Measurements from ENCODE around the gene TBX2. TPM values are rescaled to one million over a fixed set of nuclear protein-coding genes. Genes with fewer than 3 reads are reported as not detected.

The TBX2 gene
- total and polyA plus RNA-seq, 2 of the 4 experiments (the other 2 are of a cell fraction): 20.1 to 64.1 TPM

DNA sequence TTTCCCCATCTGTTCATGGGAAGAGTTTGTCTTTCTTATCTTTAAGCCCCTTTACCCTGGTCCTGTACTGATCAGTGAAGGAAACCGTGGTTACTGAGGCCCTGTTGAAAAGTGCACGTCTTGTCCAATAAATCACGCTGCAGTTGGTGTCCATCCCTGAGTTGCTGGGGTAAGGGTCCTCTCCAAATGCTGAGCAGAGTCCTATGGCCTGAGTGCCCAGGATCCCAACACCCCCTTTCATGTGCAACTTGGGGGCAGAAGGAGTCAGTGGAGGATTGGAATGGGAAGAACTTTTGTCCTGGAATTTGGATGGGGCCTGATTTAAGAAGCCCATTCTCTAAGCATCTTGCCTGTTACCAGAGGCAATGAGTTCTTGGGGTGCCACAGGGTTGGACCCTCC lies 7.0 kb upstream of the TBX2 start:
- H3K4me3 ChIP-seq (ENCODE audit: insufficient read depth, low read depth, low read length): no peak overlapping the region
- in situ Hi-C loops (cut with MboI; ENCODE audit: low sequenced_read_pairs): loop anchor here (5.0 kb wide), 3 partner anchors 80 to 390 kb away; no protein-coding TSS in a partner anchor
- no peaks in the 10 kb centered on the region for H3K9me3 ChIP-seq (ENCODE audit: control insufficient read depth, insufficient read depth, low read length)
- ChIA-PET CTCF (no interaction called here), POLR2A (ENCODE audit: unreplicated experiment) (no interaction called here)
- no peak overlapping the region for H2BK20ac ChIP-seq (ENCODE audit: low read depth, low read length)
- H3K27me3 ChIP-seq (ENCODE audit: control insufficient read depth, insufficient read depth, low read length): no peaks in the 10 kb centered on the region
- no peak for ATAC-seq (ENCODE audit: low read depth)
- no peak overlapping the region; the same call in 1 of the 2 replicates for H3K23ac ChIP-seq (ENCODE audit: low read depth, low read length)
- 0 out of 2 replicates have a peak overlapping the region, but pooled peaks have one; percentile 10 for H2BK120ac ChIP-seq (ENCODE audit: low read depth, low read length)
- peaks cover 2% of the 10 kb centered on the region; the same call in 1 of the 2 replicates for H3K36me3 ChIP-seq (ENCODE audit: control insufficient read depth, insufficient read depth, low read length)
- peaks cover 10 to 81% of the 10 kb centered on the region in 2 experiments for H3K79me1 ChIP-seq (ENCODE audit: low read depth in 1 of 2, low read length in 2 of 2)
- no peak overlapping the region for H4K5ac ChIP-seq (ENCODE audit: low read depth, low read length)
- no peak overlapping the region for H2AFZ ChIP-seq (replicated peaks; ENCODE audit: low read length, poor library complexity)
- intact Hi-C loops (cut with micrococcal nuclease): loop anchor here (10.0 kb wide), 1 partner anchor 488 kb away; no protein-coding TSS in a partner anchor
- peaks cover 26% of the 10 kb centered on the region for H3K4me1 ChIP-seq (ENCODE audit: control insufficient read depth, insufficient read depth, low read length)
- 90% methylated on average over 2 of the region's 3 CpGs; no CpG with 5 or more reads in 1 of the 2 experiments for WGBS, 2 experiments (ENCODE audit: extremely low coverage in 2 of 2, insufficient read length in 1 of 2)
- no peak overlapping the region for H2BK5ac ChIP-seq (ENCODE audit: low read depth, low read length, poor library complexity, severe bottlenecking)
- H2AK9ac ChIP-seq (replicated peaks; ENCODE audit: low read depth, low read length, poor library complexity): peak overlapping the region; percentile 57
- no peak for TF ChIP-seq MAZ (IDR thresholded peaks at IDR 0.05; ENCODE audit: borderline replicate concordance, low read depth, low read length)
- no peak for TF ChIP-seq CEBPB (IDR thresholded peaks at IDR 0.05; ENCODE audit: low read depth, low read length)
- TF ChIP-seq, protein P1, sequence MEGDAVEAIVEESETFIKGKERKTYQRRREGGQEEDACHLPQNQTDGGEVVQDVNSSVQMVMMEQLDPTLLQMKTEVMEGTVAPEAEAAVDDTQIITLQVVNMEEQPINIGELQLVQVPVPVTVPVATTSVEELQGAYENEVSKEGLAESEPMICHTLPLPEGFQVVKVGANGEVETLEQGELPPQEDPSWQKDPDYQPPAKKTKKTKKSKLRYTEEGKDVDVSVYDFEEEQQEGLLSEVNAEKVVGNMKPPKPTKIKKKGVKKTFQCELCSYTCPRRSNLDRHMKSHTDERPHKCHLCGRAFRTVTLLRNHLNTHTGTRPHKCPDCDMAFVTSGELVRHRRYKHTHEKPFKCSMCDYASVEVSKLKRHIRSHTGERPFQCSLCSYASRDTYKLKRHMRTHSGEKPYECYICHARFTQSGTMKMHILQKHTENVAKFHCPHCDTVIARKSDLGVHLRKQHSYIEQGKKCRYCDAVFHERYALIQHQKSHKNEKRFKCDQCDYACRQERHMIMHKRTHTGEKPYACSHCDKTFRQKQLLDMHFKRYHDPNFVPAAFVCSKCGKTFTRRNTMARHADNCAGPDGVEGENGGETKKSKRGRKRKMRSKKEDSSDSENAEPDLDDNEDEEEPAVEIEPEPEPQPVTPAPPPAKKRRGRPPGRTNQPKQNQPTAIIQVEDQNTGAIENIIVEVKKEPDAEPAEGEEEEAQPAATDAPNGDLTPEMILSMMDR (conservative IDR thresholded peaks at IDR 0.05; ENCODE audit: low read depth, low read length): no peak
- TF ChIP-seq, protein P2, sequence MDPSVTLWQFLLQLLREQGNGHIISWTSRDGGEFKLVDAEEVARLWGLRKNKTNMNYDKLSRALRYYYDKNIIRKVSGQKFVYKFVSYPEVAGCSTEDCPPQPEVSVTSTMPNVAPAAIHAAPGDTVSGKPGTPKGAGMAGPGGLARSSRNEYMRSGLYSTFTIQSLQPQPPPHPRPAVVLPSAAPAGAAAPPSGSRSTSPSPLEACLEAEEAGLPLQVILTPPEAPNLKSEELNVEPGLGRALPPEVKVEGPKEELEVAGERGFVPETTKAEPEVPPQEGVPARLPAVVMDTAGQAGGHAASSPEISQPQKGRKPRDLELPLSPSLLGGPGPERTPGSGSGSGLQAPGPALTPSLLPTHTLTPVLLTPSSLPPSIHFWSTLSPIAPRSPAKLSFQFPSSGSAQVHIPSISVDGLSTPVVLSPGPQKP (IDR thresholded peaks at IDR 0.05; ENCODE audit: borderline replicate concordance, low read depth, low read length): no peak
- TF ChIP-seq BHLHE40 (IDR thresholded peaks at IDR 0.05; ENCODE audit: low read depth, low read length): no peak
- TF ChIP-seq MAFK (IDR thresholded peaks at IDR 0.05; ENCODE audit: low read depth, low read length): no peak
- no peak for TF ChIP-seq NFE2L2 (IDR thresholded peaks at IDR 0.05; ENCODE audit: low read depth, low read length)
- peak overlapping the region; percentile 96 for H2AK5ac ChIP-seq (ENCODE audit: low read depth, low read length)
- H3K9ac ChIP-seq (ENCODE audit: low read depth, low read length): no peak overlapping the region
- peaks cover 27% of the 10 kb centered on the region for H3K9me1 ChIP-seq (ENCODE audit: insufficient read depth, low read length)
- 0 out of 2 replicates have a peak overlapping the region, but pooled peaks have one; percentile 43 for H4K91ac ChIP-seq (ENCODE audit: insufficient read depth, low read depth, low read length)
- peaks cover 6% of the 10 kb centered on the region; the same call in 1 of the 2 replicates for H4K20me1 ChIP-seq (ENCODE audit: insufficient read depth, low read length)
- no peak for DNase-seq
- H3K14ac ChIP-seq (replicated peaks; ENCODE audit: low read depth, low read length): 0 out of 2 replicates have a peak overlapping the region, but pooled peaks have one; percentile 40
- H2BK15ac ChIP-seq (ENCODE audit: low read depth, low read length): no peak overlapping the region
- H3K27ac ChIP-seq (ENCODE audit: insufficient read depth, low read length): no peak overlapping the region
- dilution Hi-C loops (cut with HindIII; ENCODE audit: low sequenced_read_pairs, unreplicated experiment): no loop called here
- H3K4me2 ChIP-seq (ENCODE audit: low read depth, low read length): no peak overlapping the region
- H3K18ac ChIP-seq (ENCODE audit: low read depth, low read length): no peak overlapping the region
- BruUV-seq (replicated peaks): no TSS peak
- H3K56ac ChIP-seq (ENCODE audit: extremely low read depth, insufficient read depth, low read length): no peak overlapping the region
- H4K8ac ChIP-seq (ENCODE audit: low read depth in 2 of 2, low read length in 2 of 2): peak overlapping the region in 1 of 2 experiments; percentile 4; a peak in 1 of 4 replicates
- H3K4ac ChIP-seq (ENCODE audit: low read depth, low read length): peak overlapping the region; percentile 2
